ENCODE data around the gene PTGFRN.

DNA sequence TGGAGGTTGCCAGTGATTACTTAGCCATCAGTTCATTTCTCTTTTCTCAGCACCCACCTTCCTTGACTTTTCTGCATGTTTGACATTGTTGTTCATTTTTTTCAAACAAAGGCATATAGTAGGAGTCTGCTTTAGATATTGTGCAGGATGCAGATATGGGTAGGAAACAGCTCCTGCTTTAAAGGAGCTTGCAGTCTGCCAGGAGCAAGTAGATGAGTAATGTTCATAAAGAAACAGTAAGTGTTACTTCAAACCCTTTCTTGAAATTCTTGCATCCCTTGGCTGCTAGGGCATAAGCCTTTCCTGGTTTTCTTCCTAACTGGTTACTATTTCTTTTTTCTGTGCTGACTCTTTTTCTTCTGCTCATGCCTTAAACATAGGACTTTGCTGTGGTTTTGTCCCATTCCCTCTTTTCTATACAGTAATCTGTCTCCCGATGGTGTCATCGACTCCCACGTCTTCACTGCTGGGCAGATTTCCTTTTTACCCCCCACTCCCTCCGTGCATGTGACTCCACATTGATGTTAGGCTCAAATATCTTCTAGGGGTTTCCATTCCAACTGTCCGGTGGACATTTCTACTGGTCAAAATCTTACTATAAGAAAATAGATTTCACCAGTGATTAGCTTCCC is 20.4 kb downstream of the PTGFRN start:
- TF ChIP-seq POLR2A (IDR thresholded peaks at IDR 0.05) = no peak
- TF ChIP-seq, protein P1, sequence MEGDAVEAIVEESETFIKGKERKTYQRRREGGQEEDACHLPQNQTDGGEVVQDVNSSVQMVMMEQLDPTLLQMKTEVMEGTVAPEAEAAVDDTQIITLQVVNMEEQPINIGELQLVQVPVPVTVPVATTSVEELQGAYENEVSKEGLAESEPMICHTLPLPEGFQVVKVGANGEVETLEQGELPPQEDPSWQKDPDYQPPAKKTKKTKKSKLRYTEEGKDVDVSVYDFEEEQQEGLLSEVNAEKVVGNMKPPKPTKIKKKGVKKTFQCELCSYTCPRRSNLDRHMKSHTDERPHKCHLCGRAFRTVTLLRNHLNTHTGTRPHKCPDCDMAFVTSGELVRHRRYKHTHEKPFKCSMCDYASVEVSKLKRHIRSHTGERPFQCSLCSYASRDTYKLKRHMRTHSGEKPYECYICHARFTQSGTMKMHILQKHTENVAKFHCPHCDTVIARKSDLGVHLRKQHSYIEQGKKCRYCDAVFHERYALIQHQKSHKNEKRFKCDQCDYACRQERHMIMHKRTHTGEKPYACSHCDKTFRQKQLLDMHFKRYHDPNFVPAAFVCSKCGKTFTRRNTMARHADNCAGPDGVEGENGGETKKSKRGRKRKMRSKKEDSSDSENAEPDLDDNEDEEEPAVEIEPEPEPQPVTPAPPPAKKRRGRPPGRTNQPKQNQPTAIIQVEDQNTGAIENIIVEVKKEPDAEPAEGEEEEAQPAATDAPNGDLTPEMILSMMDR (IDR thresholded peaks at IDR 0.05) = no peak
